ENCODE data around the gene PPP1R12C.

The PPP1R12C gene

GRCh38 chr19:55056827-55057226, 60.6 kb downstream of the PPP1R12C start:
- Histone ChIP-seq H3K23ac (ENCODE audit: low read depth, low read length, poor library complexity) (no peak overlapping the region), H3K4ac (ENCODE audit: low read length) (no peak overlapping the region), H3K14ac (ENCODE audit: low read length) (no peak overlapping the region), H2BK12ac (ENCODE audit: low read length) (no peak overlapping the region), H2BK15ac (ENCODE audit: low read length) (no peak overlapping the region), H2AFZ (ENCODE audit: low read length) (no peak overlapping the region), H3K36me3 (replicated peaks in 1 of 2; ENCODE audit: control insufficient read depth in 2 of 2, insufficient read depth in 2 of 2, low read length in 2 of 2) (peaks cover 9 to 58% of the 10 kb centered on the region in 2 donors), H3K4me1 (ENCODE audit: control insufficient read depth in 2 of 2, insufficient read depth in 1 of 2, low read depth in 1 of 2, low read length in 2 of 2) (no peaks in the 10 kb centered on the region), H4K91ac (ENCODE audit: low read depth, low read length, poor library complexity) (no peak overlapping the region), H3K4me2 (ENCODE audit: insufficient read depth, low read length, poor library complexity, severe bottlenecking) (no peak overlapping the region), H3K27me3 (ENCODE audit: control insufficient read depth in 3 of 3, insufficient read depth in 3 of 3, low read depth in 1 of 3, low read length in 3 of 3) (no peaks in the 10 kb centered on the region), H4K8ac (ENCODE audit: low read depth, low read length) (no peak overlapping the region), H3K4me3 (ENCODE audit: low read length in 2 of 2) (no peak overlapping the region), H2BK120ac (ENCODE audit: low read depth, low read length) (no peak overlapping the region), H3K18ac (ENCODE audit: low read length) (no peak overlapping the region), H3K79me1 (ENCODE audit: low read depth, low read length) (no peaks in the 10 kb centered on the region), H2AK5ac (ENCODE audit: low read depth, low read length) (no peak overlapping the region), H3K9ac (ENCODE audit: low read depth, low read length, poor library complexity) (no peak overlapping the region), H3K9me3 (replicated peaks in 1 of 2; ENCODE audit: control insufficient read depth in 2 of 2, insufficient read depth in 1 of 2, low read depth in 1 of 2, low read length in 2 of 2) (peaks cover 0 to 6% of the 10 kb centered on the region in 2 donors), H2BK5ac (ENCODE audit: low read length) (no peak overlapping the region), H3K27ac (replicated peaks; ENCODE audit: low read length) (no peak overlapping the region)
- no peak for DNase-seq (ENCODE audit: low spot score)
- WGBS, 2 donors (ENCODE audit: extremely low coverage in 2 of 2, insufficient read length in 2 of 2, insufficient replicate concordance in 1 of 2): no CpG with 5 or more reads among the region's 9 CpGs

DNA sequence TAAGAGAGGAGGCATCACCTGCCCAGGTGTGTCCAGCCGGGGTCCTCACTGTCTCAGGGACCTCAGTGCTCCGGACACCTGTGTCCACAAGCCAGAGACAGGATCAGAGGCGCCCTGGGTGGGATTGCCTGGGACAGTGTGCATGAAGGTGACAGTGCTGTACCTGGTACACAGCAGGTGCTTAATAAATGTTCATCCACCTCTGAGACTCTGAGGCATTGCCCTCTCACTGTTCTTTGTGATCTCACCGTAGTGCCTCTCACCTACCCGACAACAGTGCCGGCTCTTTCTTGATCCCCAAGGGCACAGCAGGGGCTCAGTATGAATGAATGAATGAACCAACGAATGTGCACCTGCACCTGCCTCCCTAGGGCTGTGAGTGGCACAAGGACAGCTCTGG, 63.7 kb downstream of the PPP1R12C start:
- H3K4me3 ChIP-seq (ENCODE audit: low read length in 2 of 2): no peak overlapping the region
- H2BK120ac ChIP-seq (ENCODE audit: low read depth, low read length): no peak overlapping the region
- no peak overlapping the region for H2AFZ ChIP-seq (ENCODE audit: low read length)
- peaks cover 0 to 6% of the 10 kb centered on the region in 2 donors for H3K9me3 ChIP-seq (replicated peaks in 1 of 2; ENCODE audit: control insufficient read depth in 2 of 2, insufficient read depth in 1 of 2, low read depth in 1 of 2, low read length in 2 of 2)
- no peaks in the 10 kb centered on the region for H3K27me3 ChIP-seq (ENCODE audit: control insufficient read depth in 3 of 3, insufficient read depth in 3 of 3, low read depth in 1 of 3, low read length in 3 of 3)
- H4K8ac ChIP-seq (ENCODE audit: low read depth, low read length): no peak overlapping the region
- no CpG with 5 or more reads among the region's 7 CpGs for WGBS, 2 donors (ENCODE audit: extremely low coverage in 2 of 2, insufficient read length in 2 of 2, insufficient replicate concordance in 1 of 2)
- H3K36me3 ChIP-seq (replicated peaks in 1 of 2; ENCODE audit: control insufficient read depth in 2 of 2, insufficient read depth in 2 of 2, low read length in 2 of 2): peaks cover 16 to 83% of the 10 kb centered on the region in 2 donors
- H2BK15ac ChIP-seq (ENCODE audit: low read length): no peak overlapping the region
- H3K4ac ChIP-seq (ENCODE audit: low read length): no peak overlapping the region
- no peak overlapping the region for H3K4me2 ChIP-seq (ENCODE audit: insufficient read depth, low read length, poor library complexity, severe bottlenecking)
- no peak overlapping the region for H3K18ac ChIP-seq (ENCODE audit: low read length)
- H3K9ac ChIP-seq (ENCODE audit: low read depth, low read length, poor library complexity): no peak overlapping the region
- no peaks in the 10 kb centered on the region for H3K79me1 ChIP-seq (ENCODE audit: low read depth, low read length)
- H2BK5ac ChIP-seq (ENCODE audit: low read length): no peak overlapping the region
- no peak for DNase-seq (ENCODE audit: low spot score)
- no peak overlapping the region for H3K14ac ChIP-seq (ENCODE audit: low read length)
- no peak overlapping the region for H3K27ac ChIP-seq (replicated peaks; ENCODE audit: low read length)
- H4K91ac ChIP-seq (ENCODE audit: low read depth, low read length, poor library complexity): no peak overlapping the region
- H2AK5ac ChIP-seq (ENCODE audit: low read depth, low read length): no peak overlapping the region
- H3K23ac ChIP-seq (ENCODE audit: low read depth, low read length, poor library complexity): no peak overlapping the region
- H2BK12ac ChIP-seq (ENCODE audit: low read length): no peak overlapping the region
- H3K4me1 ChIP-seq (ENCODE audit: control insufficient read depth in 2 of 2, insufficient read depth in 1 of 2, low read depth in 1 of 2, low read length in 2 of 2): no peaks in the 10 kb centered on the region

- no peak overlapping the region for H3K23ac ChIP-seq (ENCODE audit: low read depth, low read length, poor library complexity)
- no peak overlapping the region for H3K9ac ChIP-seq (ENCODE audit: low read depth, low read length, poor library complexity)
- H3K4ac ChIP-seq (ENCODE audit: low read length): no peak overlapping the region
- H4K91ac ChIP-seq (ENCODE audit: low read depth, low read length, poor library complexity): no peak overlapping the region
- H3K4me2 ChIP-seq (ENCODE audit: insufficient read depth, low read length, poor library complexity, severe bottlenecking): no peak overlapping the region
- H2AK5ac ChIP-seq (ENCODE audit: low read depth, low read length): no peak overlapping the region
- H2BK15ac ChIP-seq (ENCODE audit: low read length): no peak overlapping the region
- H3K4me1 ChIP-seq (ENCODE audit: control insufficient read depth in 2 of 2, insufficient read depth in 1 of 2, low read depth in 1 of 2, low read length in 2 of 2): no peaks in the 10 kb centered on the region
- H2BK5ac ChIP-seq (ENCODE audit: low read length): no peak overlapping the region
- H3K4me3 ChIP-seq (ENCODE audit: low read length in 2 of 2): no peak overlapping the region
- peaks cover 31 to 83% of the 10 kb centered on the region in 2 donors for H3K36me3 ChIP-seq (replicated peaks in 1 of 2; ENCODE audit: control insufficient read depth in 2 of 2, insufficient read depth in 2 of 2, low read length in 2 of 2)
- no peak overlapping the region for H3K14ac ChIP-seq (ENCODE audit: low read length)
- no peak overlapping the region for H2BK120ac ChIP-seq (ENCODE audit: low read depth, low read length)
- H3K27me3 ChIP-seq (ENCODE audit: control insufficient read depth in 3 of 3, insufficient read depth in 3 of 3, low read depth in 1 of 3, low read length in 3 of 3): no peaks in the 10 kb centered on the region
- H3K18ac ChIP-seq (ENCODE audit: low read length): peak overlapping the region; percentile 38
- H4K8ac ChIP-seq (ENCODE audit: low read depth, low read length): no peak overlapping the region
- no peak overlapping the region for H2AFZ ChIP-seq (ENCODE audit: low read length)
- no peak for DNase-seq (ENCODE audit: low spot score)
- no peaks in the 10 kb centered on the region for H3K9me3 ChIP-seq (replicated peaks in 1 of 2; ENCODE audit: control insufficient read depth in 2 of 2, insufficient read depth in 1 of 2, low read depth in 1 of 2, low read length in 2 of 2)
- no peaks in the 10 kb centered on the region for H3K79me1 ChIP-seq (ENCODE audit: low read depth, low read length)
- no CpG with 5 or more reads among the region's 25 CpGs for WGBS, 2 donors (ENCODE audit: extremely low coverage in 2 of 2, insufficient read length in 2 of 2, insufficient replicate concordance in 1 of 2)
- H3K27ac ChIP-seq (replicated peaks; ENCODE audit: low read length): no peak overlapping the region
- H2BK12ac ChIP-seq (ENCODE audit: low read length): no peak overlapping the region
These were observed 66.5 kb downstream of the PPP1R12C start for GRCh38 chr19:55050749-55051532.

DNA sequence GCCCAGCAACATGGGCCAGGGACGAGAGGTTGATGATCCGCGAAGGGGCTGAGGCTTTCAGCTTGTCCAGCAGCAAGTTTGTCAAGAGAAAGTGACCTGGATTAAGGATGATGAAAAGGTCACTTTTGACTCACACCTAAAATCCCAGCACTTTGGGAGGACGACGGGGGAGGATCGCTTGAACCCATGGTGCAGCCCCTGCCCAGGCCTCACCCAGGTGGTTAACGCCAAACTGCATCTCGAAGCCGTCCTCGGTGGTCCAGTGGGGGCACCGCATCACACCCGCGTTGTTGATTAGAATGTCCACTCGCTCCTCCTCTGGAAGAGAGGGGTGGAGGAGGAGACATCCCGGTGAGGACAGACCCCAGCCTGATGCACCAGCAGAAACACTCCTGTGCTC, 69.0 kb downstream of the PPP1R12C start:
- Histone ChIP-seq H2BK120ac (ENCODE audit: low read depth, low read length) (no peak overlapping the region), H3K4ac (ENCODE audit: low read length) (no peak overlapping the region), H3K27me3 (ENCODE audit: control insufficient read depth in 3 of 3, insufficient read depth in 3 of 3, low read depth in 1 of 3, low read length in 3 of 3) (no peaks in the 10 kb centered on the region), H4K91ac (ENCODE audit: low read depth, low read length, poor library complexity) (no peak overlapping the region), H2AFZ (ENCODE audit: low read length) (no peak overlapping the region), H2BK15ac (ENCODE audit: low read length) (no peak overlapping the region), H3K27ac (replicated peaks; ENCODE audit: low read length) (no peak overlapping the region), H3K9ac (ENCODE audit: low read depth, low read length, poor library complexity) (peak overlapping the region; percentile 27), H3K4me3 (ENCODE audit: low read length in 2 of 2) (peak overlapping the region in 1 of 2 donors; percentile 49), H3K36me3 (replicated peaks in 1 of 2; ENCODE audit: control insufficient read depth in 2 of 2, insufficient read depth in 2 of 2, low read length in 2 of 2) (peaks cover 28 to 80% of the 10 kb centered on the region in 2 donors), H3K4me1 (ENCODE audit: control insufficient read depth in 2 of 2, insufficient read depth in 1 of 2, low read depth in 1 of 2, low read length in 2 of 2) (no peaks in the 10 kb centered on the region), H2BK5ac (ENCODE audit: low read length) (no peak overlapping the region), H3K9me3 (replicated peaks in 1 of 2; ENCODE audit: control insufficient read depth in 2 of 2, insufficient read depth in 1 of 2, low read depth in 1 of 2, low read length in 2 of 2) (peaks cover 0 to 2% of the 10 kb centered on the region in 2 donors), H2BK12ac (ENCODE audit: low read length) (no peak overlapping the region), H3K4me2 (ENCODE audit: insufficient read depth, low read length, poor library complexity, severe bottlenecking) (no peak overlapping the region), H3K14ac (ENCODE audit: low read length) (no peak overlapping the region), H2AK5ac (ENCODE audit: low read depth, low read length) (no peak overlapping the region), H4K8ac (ENCODE audit: low read depth, low read length) (no peak overlapping the region), H3K18ac (ENCODE audit: low read length) (no peak overlapping the region), H3K23ac (ENCODE audit: low read depth, low read length, poor library complexity) (no peak overlapping the region), H3K79me1 (ENCODE audit: low read depth, low read length) (no peaks in the 10 kb centered on the region)
- no CpG with 5 or more reads among the region's 15 CpGs for WGBS, 2 donors (ENCODE audit: extremely low coverage in 2 of 2, insufficient read length in 2 of 2, insufficient replicate concordance in 1 of 2)
- DNase-seq (ENCODE audit: low spot score): no peak
